ENCODE measurements around the gene F7. TPM values are rescaled to one million over a fixed set of nuclear protein-coding genes. Genes with fewer than 3 reads are reported as not detected.
A peak's percentile ranks its signal among the peaks of the same experiment; 100 is the strongest.

F7 gene
- total RNA-seq, 2 donors from 2014 or later: 0.17 TPM; not detected in 1

- DNase-seq (peak in 1 of 2 donors; percentile 24), ATAC-seq (peak; percentile 75)
- intact Hi-C loops (cut with DNase I, micrococcal nuclease): no loop called here
These were observed 22.1 kb upstream of the F7 start for GRCh38 chr13:113083402-113084061.

GRCh38 chr13:113084094-113084942 lies 21.3 kb upstream of the F7 start:
- intact Hi-C loops (cut with DNase I, micrococcal nuclease): no loop called here
- ATAC-seq (no peak), DNase-seq (no peak)

GRCh38 chr13:113084943-113085540 lies 20.5 kb upstream of the F7 start:
- intact Hi-C loops (cut with DNase I, micrococcal nuclease): no loop called here
- no peak for ATAC-seq

DNA sequence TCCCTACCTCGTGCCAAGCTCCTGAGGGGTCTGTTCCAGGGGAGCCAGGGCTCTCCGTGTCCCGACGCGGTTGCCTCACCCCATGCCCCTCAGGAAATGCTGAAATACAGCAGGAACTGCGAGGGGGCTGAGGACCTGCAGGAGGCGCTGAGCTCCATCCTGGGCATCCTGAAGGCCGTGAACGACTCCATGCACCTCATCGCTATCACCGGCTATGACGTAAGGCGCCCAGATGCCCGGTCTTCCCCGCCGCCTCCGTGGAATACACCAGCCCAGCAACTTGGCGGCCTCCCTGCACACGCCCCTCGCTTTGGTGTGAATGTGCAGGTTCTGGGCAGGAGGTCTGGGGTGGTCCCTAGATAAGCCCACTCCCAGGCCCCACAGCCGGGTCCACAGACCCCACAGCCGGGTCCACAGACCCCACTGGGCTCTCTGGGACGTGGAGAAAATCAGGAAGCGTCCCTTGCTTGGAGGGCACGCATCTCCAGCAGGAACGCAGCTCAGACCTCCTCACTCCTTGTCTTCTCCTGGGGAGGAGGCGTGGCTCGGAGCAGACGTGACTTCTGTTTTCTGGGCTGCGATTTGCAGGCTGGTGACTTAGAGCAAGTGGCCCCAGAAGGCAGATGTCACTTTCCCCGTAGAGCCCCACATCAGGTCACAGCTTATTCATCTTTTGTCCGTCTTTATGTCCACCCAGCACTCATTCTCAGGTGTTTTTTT lies 19.4 kb upstream of the F7 start:
- intact Hi-C loops (cut with DNase I, micrococcal nuclease): no loop called here
- DNase-seq (no peak), ATAC-seq (no peak)

More at GRCh38 chr13:113084943-113085540, 20.5 kb upstream of the F7 start:
- no peak for DNase-seq

DNA sequence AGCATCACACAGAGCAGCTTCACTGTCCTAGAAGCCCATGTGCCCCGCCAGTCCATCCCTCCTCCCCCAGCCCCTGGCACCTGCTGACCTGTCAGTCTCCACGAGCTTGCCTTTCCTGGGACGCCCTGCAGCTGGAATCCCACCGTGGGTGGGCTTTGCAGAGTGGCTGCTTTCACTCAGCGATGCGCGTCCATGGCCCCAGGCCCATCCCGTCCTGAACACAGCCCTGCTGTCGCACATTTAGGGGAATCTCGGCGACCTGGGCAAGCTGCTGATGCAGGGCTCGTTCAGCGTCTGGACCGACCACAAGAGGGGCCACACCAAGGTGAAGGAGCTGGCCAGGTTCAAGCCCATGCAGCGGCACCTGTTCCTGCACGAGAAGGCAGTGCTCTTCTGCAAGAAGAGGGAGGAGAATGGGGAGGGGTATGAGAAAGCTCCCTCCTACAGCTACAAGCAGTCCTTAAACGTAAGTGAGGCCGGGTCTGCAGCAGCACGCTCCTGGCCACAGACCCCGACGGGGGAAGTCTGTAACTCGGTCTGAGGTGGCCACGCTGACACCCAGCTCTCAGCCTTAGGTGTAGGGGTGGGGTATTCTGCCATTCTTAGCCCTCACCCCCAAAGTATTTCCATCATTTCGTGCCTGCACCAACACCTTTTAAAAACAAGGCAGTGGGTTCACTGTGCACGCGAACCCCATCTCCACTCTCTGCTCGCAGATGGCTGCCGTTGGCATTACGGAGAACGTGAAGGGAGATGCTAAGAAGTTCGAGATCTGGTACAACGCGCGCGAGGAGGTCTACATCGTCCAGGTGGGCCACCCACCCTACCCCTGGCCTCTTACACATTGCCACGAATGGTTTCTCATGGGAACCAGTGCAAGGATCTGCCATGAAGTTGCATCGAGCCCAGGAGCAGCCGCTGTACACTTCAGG lies 18.3 kb upstream of the F7 start:
- DNase-seq: no peak
- intact Hi-C loops (cut with DNase I, micrococcal nuclease): no loop called here
- ATAC-seq: no peak

- intact Hi-C loops (cut with DNase I, micrococcal nuclease): no loop called here
- DNase-seq (no peak), ATAC-seq (no peak)
These were observed 17.5 kb upstream of the F7 start for GRCh38 chr13:113087923-113088690.

DNA sequence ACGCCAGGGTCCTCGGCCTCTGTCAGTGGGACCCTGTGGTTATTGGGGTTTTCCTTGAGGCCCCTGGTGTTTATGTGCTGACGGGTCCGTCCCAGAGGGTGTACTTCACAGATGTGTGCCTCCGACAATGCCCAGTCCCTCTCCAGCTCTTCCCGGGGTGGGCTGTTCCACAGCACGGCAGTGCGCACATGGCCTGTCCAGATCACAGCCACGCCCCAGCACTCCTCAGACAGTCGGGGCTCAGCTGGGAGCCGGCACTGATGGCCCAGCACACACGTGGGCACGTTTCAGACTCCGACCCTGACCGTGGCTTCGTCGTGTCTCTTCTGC lies 16.9 kb upstream of the F7 start:
- DNase-seq (no peak), ATAC-seq (no peak)
- intact Hi-C loops (cut with DNase I, micrococcal nuclease): no loop called here

GRCh38 chr13:113089693-113090414 lies 15.7 kb upstream of the F7 start:
- intact Hi-C loops (cut with DNase I, micrococcal nuclease): no loop called here
- ATAC-seq (no peak), DNase-seq (no peak)

GRCh38 chr13:113090415-113090770 lies 15.2 kb upstream of the F7 start:
- intact Hi-C loops (cut with DNase I, micrococcal nuclease): no loop called here
- ATAC-seq (no peak), DNase-seq (no peak)

- ATAC-seq (no peak), DNase-seq (no peak)
- intact Hi-C loops (cut with DNase I, micrococcal nuclease): no loop called here
These were observed 14.8 kb upstream of the F7 start for GRCh38 chr13:113090806-113091205.

DNA sequence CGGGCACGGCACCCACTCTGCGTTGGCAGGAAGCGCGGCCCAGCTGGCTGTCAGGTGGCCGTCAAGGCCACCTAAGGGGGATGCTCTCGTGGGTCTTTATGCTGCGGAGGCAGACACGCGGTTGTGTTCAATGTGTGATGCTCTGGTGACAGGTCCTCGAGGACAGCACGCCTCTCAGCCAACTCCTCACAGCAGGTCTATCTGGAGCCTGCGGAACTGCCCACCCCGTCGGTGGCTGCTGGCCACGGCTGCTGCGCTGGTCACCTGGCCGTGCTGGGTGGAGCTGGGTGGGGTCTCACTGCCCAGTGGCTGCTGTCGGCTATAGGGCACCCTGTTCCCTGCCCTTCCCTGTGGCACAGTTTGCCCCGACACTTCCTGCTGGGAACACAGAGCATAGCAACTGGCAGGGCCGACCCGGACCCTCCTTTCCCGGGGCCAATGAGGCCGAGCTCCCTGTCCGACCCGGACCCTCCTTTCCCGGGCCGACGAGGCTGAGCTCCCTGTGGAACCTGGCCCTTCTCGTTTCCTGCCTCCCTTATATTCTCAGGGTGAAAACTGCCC lies 14.3 kb upstream of the F7 start:
- DNase-seq (no peak), ATAC-seq (no peak)
- intact Hi-C loops (cut with DNase I, micrococcal nuclease): no loop called here

DNA sequence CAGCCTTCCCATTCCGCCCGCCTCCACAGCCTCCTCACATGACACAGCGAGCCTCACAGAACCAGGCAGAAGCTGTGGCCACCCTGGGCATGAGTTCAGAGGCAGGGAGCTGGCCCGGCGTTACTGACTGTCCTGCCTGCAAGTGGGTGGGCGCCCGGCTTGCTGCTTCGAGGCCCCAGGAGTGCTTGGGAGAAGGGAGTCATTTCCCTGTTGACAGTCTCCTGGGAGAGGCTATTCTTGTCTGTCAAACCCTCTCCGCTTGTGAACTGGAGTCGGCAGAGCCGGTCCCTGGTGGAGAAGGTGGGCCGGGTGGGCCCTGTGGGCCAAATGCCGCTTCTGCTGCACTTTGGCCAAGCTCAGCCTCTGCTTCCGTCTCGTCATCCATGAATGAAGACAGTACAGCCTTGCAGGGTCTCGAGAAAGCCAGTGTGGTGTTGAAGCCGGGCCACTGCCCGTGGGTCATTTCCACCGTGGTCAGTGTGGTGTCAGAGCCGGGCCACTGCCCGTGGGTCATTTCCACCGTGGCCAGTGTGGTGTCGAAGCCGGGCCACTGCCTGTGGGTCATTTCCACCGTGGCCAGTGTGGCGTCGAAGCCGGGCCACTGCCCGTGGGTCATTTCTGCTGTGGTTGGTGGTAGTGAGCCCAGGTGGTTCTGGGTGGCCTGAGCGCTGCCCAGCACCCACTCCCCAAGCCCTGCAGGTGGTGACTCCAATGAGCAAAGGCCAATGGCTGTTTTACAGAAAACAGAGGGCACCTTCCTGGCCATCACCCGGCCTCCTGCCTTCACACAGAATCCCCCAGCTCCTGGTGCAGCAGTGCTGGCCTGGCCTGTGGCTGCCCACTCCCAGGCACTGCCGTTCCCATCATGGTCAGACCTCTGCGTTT lies 13.5 kb upstream of the F7 start:
- no peak for DNase-seq
- ATAC-seq: no peak
- intact Hi-C loops (cut with DNase I, micrococcal nuclease): no loop called here

GRCh38 chr13:113092776-113093579 lies 12.6 kb upstream of the F7 start:
- intact Hi-C loops (cut with DNase I, micrococcal nuclease): no loop called here
- DNase-seq (no peak), ATAC-seq (no peak)

- DNase-seq (no peak), ATAC-seq (no peak)
- intact Hi-C loops (cut with DNase I, micrococcal nuclease): no loop called here
These were observed 11.8 kb upstream of the F7 start for GRCh38 chr13:113093580-113094409.
